Hepatocyte (in vitro differentiated cells): ENCODE results near the gene S100PBP.

Experiments used
- EZH2 ChIP-seq: fragments of 200-600 bp; sonication (generic); IDR thresholded peaks from 2 replicates; pipeline ENCODE4 v1.6.1; 2016; ENCODE audit warnings: antibody characterized with exemption, mild to moderate bottlenecking, borderline replicate concordance
- TF ChIP-seq, protein P1 (sequence below): fragments of 200-600 bp; sonication (generic); IDR thresholded peaks from 2 replicates; pipeline ENCODE4 v1.5.1; 2016; ENCODE audit warnings: antibody characterized with exemption, mild to moderate bottlenecking; ENCODE audit not compliant: poor library complexity

DNA sequence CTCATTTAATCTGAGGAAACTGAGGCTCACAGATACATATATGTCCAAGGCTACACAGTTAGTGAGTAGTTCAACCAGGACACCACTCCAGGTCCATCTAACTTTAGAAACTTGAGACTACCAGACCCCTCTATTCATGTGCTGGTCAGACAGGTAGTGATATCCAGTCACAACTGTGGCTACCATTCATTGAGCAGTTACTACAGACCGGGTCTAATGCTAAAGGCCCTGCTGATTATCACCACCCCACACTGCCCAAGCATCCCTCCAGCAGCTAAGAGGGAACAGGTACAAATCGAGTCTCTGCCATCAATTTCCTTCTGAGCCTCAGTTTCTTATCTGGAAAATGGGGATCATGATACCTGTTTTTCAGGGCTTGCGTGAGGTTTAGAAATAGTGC is 74.2 kb downstream of the S100PBP start:
- TF ChIP-seq, protein P1, sequence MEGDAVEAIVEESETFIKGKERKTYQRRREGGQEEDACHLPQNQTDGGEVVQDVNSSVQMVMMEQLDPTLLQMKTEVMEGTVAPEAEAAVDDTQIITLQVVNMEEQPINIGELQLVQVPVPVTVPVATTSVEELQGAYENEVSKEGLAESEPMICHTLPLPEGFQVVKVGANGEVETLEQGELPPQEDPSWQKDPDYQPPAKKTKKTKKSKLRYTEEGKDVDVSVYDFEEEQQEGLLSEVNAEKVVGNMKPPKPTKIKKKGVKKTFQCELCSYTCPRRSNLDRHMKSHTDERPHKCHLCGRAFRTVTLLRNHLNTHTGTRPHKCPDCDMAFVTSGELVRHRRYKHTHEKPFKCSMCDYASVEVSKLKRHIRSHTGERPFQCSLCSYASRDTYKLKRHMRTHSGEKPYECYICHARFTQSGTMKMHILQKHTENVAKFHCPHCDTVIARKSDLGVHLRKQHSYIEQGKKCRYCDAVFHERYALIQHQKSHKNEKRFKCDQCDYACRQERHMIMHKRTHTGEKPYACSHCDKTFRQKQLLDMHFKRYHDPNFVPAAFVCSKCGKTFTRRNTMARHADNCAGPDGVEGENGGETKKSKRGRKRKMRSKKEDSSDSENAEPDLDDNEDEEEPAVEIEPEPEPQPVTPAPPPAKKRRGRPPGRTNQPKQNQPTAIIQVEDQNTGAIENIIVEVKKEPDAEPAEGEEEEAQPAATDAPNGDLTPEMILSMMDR: no peak
- TF ChIP-seq EZH2: no peak
